ENCODE measurements around the gene RNF181. TPM values are rescaled to one million over a fixed set of nuclear protein-coding genes. Genes with fewer than 3 reads are reported as not detected.

The RNF181 gene
- total RNA-seq, 1 donor from 2014 or later, result 85.9 TPM

- Histone ChIP-seq H3K9me3 (no peaks in the 10 kb centered on the region), H3K27me3 (no peaks in the 10 kb centered on the region), H3K27ac (peak within 1 kb of the TSS; percentile 94), H3K4me3 (peak within 1 kb of the TSS; percentile 69), H3K36me3 (peaks cover 20% of the 10 kb centered on the region), H3K4me1 (peaks cover 47% of the 10 kb centered on the region)
- peak; percentile 87 for ATAC-seq
- intact Hi-C loops (cut with DNase I), result no loop called here
- no peak for TF ChIP-seq CTCF (IDR thresholded peaks at IDR 0.05)
- peak; percentile 92 for DNase-seq
Measured at GRCh38 chr2:85577386-85578242, 17.9 kb upstream of the RNF181 start, which contains the start of gene VAMP8. TSS of gene VAMP8 (plus strand) at chr2:85577586. CDS start at chr2:85577647, 61 bp downstream.

- Histone ChIP-seq H3K27ac (peak overlapping the region; percentile 94), H3K4me3 (peak overlapping the region; percentile 69), H3K4me1 (peaks cover 55% of the 10 kb centered on the region)
Measured at GRCh38 chr2:85578243-85579180, 17.0 kb upstream of the RNF181 start.

GRCh38 chr2:85579266-85579935, 16.1 kb upstream of the RNF181 start:
- Histone ChIP-seq H3K4me3 (peak overlapping the region; percentile 69), H3K36me3 (peaks cover 27% of the 10 kb centered on the region), H3K27ac (peak overlapping the region; percentile 94), H3K4me1 (peaks cover 63% of the 10 kb centered on the region), H3K9me3 (no peaks in the 10 kb centered on the region), H3K27me3 (no peaks in the 10 kb centered on the region)
- intact Hi-C loops (cut with DNase I), result no loop called here
- ATAC-seq (peak; percentile 41), DNase-seq (no peak)
- no peak for TF ChIP-seq CTCF (IDR thresholded peaks at IDR 0.05)

More at GRCh38 chr2:85578243-85579180, 17.0 kb upstream of the RNF181 start:
- intact Hi-C loops (cut with DNase I), result no loop called here
- no peaks in the 10 kb centered on the region for H3K27me3 ChIP-seq
- ATAC-seq, result peak; percentile 82
- peaks cover 27% of the 10 kb centered on the region for H3K36me3 ChIP-seq
- no peaks in the 10 kb centered on the region for H3K9me3 ChIP-seq
- TF ChIP-seq CTCF (IDR thresholded peaks at IDR 0.05), result no peak
- peak; percentile 87 for DNase-seq

- Histone ChIP-seq H3K27me3 (no peaks in the 10 kb centered on the region), H3K4me1 (peaks cover 71% of the 10 kb centered on the region), H3K36me3 (peaks cover 27% of the 10 kb centered on the region), H3K27ac (peak overlapping the region; percentile 94), H3K9me3 (no peaks in the 10 kb centered on the region), H3K4me3 (no peak overlapping the region)
- DNase-seq (no peak), ATAC-seq (no peak)
- no peak for TF ChIP-seq CTCF (IDR thresholded peaks at IDR 0.05)
- intact Hi-C loops (cut with DNase I), result no loop called here
Measured at GRCh38 chr2:85580206-85580605, 15.3 kb upstream of the RNF181 start.

- H3K27me3 ChIP-seq, result no peaks in the 10 kb centered on the region
- DNase-seq, result no peak
- ATAC-seq, result no peak
- peaks cover 27% of the 10 kb centered on the region for H3K36me3 ChIP-seq
- peak overlapping the region; percentile 94 for H3K27ac ChIP-seq
- peaks cover 76% of the 10 kb centered on the region for H3K4me1 ChIP-seq
- H3K4me3 ChIP-seq, result no peak overlapping the region
- intact Hi-C loops (cut with DNase I), result no loop called here
- H3K9me3 ChIP-seq, result no peaks in the 10 kb centered on the region
- no peak for TF ChIP-seq CTCF (IDR thresholded peaks at IDR 0.05)
Measured at GRCh38 chr2:85582492-85582891, 13.1 kb upstream of the RNF181 start.
